ENCODE data around the gene PARD6B.

GRCh38 chr20:50723672-50724071, 7.7 kb upstream of the PARD6B start:
- TF ChIP-seq, protein P1, sequence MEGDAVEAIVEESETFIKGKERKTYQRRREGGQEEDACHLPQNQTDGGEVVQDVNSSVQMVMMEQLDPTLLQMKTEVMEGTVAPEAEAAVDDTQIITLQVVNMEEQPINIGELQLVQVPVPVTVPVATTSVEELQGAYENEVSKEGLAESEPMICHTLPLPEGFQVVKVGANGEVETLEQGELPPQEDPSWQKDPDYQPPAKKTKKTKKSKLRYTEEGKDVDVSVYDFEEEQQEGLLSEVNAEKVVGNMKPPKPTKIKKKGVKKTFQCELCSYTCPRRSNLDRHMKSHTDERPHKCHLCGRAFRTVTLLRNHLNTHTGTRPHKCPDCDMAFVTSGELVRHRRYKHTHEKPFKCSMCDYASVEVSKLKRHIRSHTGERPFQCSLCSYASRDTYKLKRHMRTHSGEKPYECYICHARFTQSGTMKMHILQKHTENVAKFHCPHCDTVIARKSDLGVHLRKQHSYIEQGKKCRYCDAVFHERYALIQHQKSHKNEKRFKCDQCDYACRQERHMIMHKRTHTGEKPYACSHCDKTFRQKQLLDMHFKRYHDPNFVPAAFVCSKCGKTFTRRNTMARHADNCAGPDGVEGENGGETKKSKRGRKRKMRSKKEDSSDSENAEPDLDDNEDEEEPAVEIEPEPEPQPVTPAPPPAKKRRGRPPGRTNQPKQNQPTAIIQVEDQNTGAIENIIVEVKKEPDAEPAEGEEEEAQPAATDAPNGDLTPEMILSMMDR (IDR thresholded peaks at IDR 0.05; ENCODE audit: low read depth, low read length) = no peak
- TF ChIP-seq EZH2phosphoT487 (IDR thresholded peaks at IDR 0.05; ENCODE audit: low read depth) = no peak

Measured in OCI-LY3 (cell line).